Vagina (tissue), 2 donors: Measurements from ENCODE around the gene ZNF548.

Source experiments
- CTCF ChIP-seq, 3 experiments: fragments of 450-650 bp in 2 of 3; fragments of 200-600 bp in 1 of 3; sonication (generic) in 1 of 3; IDR thresholded peaks; one replicate each; pipeline ENCODE4 v1.5.1; 2017 to 2019; ENCODE audit warnings: antibody characterized with exemption in 3 of 3, mild to moderate bottlenecking in 2 of 3, moderate library complexity in 2 of 3
- POLR2A ChIP-seq, 2 donors: fragments of 450-650 bp; IDR thresholded peaks; one replicate each; pipeline ENCODE4 v1.6.1; 2017; ENCODE audit warnings: antibody characterized with exemption in 2 of 2, mild to moderate bottlenecking in 2 of 2, moderate library complexity in 2 of 2

GRCh38 chr19:57389194-57389729 is 392 bp upstream of the ZNF548 start:
- TF ChIP-seq POLR2A (IDR thresholded peaks at IDR 0.05) (no peak), CTCF (IDR thresholded peaks at IDR 0.05) (no peak)
